ENCODE measurements around the gene KDM2A.

KDM2A gene

DNA sequence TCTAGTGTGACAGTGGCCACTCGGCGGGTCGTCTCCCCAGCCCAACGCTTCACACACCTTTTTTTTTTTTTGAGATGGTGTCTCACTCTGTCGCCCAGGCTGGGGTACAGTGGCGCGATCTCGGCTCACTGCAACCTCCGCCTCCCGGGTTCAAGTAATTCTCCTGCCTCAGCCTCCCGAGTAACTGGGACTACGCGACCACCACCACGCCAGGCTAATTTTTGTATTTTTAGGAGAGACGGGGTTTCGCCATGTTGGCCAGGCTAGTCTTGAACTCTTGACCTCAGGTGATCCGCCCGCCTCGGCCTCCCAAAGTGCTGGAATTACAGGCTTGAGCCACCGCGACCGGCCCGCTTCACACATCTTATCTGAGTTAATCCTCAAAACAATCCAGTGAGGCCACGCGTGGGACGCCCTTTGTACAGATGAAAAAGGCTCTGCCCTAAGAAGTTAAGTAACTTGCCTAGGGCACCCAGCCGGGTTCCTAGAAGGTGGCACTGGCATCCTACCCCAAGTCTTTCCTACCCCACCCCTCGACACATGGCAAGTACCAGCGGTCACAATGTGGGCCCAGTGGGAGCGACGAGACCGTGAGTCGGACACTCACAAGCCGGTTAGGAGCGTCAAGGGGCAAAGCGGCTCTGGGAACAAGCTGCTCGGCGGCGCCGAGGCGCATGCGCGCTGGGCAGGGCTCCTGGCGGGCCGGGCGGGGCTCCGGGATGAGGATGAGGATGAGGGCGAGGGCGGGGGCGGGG, 142.0 kb downstream of the KDM2A start:
- peak; percentile 70 for DNase-seq (ENCODE audit: low spot score)

DNA sequence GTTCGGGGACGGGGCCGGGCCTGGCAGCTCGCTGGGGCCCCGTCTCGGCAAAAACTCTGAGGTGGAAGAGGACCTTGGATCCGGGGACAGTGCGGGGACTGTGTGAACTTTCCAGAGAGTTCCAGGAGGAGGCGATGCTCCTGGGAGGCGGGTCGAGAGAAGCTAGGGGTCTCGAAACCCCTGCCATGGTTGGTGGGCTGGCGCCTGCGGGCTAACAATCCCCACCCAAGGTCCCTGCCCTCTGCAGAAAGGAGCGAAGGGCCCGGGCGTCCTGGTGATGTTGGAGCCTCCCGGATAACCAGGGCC, 142.5 kb downstream of the KDM2A start:
- DNase-seq (ENCODE audit: low spot score) = no peak

DNA sequence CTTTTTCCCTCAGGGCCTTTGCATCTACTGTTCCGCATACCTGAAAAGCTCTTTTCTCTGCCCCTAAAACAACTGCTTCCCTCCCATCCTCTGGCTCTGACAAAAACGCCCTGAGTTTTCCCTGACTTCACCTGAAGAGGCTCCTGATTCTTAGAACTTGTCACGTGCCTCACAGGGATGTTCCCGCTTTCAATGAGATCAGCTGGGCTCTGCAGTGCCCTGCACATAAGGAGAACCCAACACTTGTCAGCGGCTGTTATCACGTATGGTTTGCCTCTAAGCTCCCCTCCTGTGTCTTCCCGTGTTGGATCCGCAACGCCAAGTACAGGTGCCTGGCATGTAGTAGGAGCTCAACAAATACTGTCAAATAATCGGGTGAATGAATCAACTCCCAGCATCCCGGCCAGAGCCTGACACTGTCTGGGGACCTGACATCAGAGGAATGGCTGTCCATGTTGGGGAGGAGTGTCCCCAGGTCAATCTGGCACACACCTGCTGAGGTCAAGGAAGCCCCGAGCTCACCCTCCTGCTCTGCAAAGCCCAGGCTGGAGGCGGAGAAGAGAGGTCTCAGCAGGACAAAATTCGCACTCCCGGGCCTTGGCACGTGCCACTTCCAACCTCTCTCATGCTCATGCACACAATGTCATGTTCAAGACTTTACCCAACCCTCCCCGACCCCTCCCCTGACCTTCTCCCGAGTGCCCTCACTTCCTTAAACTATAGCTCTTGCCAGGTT, 143.1 kb downstream of the KDM2A start:
- DNase-seq (ENCODE audit: low spot score) = no peak

DNA sequence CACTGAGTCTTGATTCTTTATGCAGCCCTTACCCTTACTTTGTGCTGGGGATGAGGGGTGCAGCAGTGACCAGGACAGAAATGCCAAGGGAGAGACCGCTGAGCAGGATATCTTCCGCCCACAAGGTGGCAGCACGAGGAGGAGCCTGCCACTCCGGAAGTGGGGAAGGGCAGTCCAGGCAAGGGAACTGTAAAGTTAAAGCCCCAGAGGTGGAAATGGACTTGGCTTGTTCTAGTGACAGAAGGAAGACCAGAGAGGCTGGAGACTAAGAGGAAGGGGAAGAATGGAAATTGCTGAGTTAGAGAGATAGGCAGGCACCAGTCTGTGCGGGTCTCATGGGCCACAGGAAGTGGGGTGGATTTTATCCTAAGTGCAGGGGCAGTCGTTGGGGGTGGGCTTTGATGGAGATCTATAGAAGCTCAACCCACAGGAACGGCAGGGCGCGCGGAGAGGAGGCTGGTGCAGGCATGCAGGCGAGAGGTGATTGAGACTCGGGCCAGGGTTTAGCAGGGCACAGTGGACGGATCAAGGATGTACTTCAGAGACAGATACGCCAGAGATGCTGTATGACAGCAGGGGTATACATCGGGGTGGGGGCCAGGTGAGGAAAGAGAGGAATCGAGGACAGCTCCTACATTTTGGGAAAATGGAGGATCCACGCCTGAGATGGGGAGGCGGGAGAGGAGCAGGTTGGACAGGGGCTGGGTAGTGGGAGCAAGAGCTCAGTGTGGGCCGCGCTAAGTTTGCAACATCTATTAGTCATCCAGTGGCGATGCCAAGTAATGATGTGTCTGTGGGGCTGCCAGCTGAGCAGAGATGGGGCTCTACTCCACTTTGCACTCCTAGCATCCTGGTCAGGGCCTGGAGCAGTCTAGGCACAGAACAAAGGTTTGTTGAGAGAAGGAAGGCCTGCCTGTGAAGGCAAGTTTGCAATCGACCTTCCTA, 143.9 kb downstream of the KDM2A start:
- DNase-seq (ENCODE audit: low spot score) = peak; percentile 89

DNA sequence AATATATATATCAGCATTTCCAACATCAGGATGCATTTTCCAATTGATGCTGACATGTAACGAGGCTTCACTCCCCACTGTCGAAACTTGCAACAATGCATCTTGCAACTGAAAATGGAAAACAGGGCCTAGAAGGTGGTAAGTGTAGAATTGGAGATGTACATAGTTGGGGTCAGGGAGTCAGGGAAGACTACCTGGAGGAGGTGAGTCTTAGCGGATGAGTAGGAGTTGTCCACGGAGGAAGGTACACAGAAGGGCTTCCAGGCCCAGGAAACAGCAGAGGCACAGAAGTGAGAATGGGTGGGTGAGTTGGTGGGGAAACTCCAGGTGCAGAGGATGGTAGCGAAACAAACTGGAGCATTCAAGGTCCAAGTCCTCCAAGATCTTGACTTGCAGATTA, 145.2 kb downstream of the KDM2A start:
- no peak for DNase-seq (ENCODE audit: low spot score)

DNA sequence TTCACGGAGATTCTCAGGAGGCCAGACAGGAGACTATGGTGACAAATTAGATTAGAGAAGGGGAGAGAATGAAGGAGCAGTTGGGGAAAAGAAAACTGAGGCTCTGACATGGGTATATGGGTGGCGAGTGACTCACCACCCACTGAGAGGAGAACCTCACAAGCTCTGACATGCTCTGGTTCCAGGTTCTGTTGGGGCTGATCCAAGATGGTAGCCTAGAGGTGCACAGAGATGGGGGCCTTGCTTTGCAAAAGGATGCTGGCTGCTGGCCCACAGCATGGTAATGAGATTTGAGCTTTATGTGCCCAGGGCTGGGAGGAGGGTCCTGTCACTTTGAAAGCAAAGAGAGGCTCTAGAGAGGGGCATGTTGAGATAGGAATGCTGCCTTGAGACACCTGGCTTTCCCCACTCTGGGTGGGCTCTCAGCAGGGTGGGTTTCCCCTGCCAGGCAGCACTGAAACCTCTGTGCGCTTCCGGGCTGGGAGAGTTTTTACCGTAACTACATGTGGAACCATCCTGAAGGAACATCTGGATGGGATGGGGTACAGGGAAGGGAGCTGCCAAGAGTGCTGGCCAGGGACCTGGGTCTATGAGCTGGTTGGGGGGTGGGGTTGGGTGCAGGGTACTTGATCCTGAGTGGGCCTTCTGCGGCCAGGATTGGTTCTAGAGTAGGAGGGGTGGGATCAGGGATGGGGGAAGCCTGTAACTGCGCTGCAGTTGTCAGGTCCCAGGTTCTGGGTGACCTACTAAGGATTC, 146.0 kb downstream of the KDM2A start:
- DNase-seq (ENCODE audit: low spot score) = no peak

DNA sequence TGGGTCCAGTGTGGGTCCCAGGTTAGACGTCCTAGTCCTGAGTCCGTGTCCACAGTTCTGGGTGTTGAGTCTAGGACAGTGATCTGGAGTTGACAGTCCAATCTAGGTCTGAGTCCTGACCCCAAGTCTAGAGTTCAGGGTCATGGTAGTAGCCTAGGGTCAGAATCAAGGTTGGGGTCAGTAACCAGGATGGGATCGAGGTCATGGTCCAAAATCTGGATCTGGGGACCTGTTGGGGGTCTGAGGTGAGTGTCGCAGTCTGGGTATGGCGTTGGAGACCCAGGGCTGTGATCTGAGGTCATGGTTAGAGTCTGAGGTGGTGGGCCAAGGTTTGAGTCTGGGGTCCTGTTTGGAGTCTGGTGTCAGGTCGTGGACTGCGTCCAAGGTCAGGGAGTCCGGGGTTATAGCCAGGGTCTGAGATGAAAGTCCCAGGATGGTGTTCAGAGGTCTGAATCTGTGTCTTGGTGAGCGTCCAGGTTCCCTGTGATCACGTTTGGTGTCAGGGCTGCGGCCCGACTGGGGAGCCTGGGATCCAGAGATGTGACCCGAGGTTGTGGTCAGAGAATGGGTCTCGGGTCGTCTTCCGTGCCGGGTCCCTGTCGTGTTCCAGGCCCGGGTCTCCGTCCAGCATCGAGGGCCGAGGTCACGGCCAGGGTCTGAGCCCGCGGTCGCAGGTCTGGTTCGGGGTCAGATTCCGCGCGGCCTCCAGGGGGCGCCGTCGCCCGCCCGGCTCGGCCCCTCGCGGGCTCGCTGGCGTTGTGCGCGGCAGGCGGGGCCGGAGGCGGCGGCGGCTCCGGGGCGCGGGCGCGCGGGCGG, 146.8 kb downstream of the KDM2A start:
- no peak for DNase-seq (ENCODE audit: low spot score)

DNA sequence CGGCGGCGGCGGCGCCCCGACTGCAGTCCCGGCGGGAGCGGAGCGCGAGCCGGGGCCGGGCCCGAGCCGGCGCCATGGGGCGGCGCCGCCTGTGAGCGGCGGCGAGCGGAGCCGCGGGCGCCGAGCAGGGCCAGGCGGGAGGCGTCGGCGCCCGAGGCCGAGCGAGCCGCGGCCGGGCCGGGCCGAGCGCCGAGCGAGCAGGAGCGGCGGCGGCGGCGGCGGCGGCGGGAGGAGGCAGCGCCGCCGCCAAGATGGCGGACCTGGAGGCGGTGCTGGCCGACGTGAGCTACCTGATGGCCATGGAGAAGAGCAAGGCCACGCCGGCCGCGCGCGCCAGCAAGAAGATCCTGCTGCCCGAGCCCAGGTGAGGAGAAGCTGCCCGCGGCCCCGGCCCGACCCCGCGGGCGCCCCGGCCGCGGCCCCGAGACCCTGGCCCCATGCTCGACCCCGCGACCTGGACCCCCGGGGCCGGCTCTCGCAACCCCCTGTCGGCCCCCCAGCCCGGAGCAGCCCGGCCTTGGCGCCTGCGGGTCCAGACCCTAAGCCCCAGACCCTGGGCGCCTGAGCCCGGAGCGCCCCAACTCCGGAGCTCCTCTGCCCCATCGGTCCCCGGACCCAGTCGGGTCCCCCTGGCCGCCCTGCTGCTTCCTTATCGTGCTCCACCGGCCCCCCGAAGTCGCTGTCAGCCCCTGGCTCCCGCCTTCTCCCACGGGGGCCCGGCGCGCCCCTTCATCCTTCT, 147.6 kb downstream of the KDM2A start, which contains the start of gene GRK2:
Gene GRK2 (plus strand): TSS at position 25 of the 739 bp plus-strand sequence. CDS start 227 bp downstream, at position 252.
- no peak for DNase-seq (ENCODE audit: low spot score)

DNA sequence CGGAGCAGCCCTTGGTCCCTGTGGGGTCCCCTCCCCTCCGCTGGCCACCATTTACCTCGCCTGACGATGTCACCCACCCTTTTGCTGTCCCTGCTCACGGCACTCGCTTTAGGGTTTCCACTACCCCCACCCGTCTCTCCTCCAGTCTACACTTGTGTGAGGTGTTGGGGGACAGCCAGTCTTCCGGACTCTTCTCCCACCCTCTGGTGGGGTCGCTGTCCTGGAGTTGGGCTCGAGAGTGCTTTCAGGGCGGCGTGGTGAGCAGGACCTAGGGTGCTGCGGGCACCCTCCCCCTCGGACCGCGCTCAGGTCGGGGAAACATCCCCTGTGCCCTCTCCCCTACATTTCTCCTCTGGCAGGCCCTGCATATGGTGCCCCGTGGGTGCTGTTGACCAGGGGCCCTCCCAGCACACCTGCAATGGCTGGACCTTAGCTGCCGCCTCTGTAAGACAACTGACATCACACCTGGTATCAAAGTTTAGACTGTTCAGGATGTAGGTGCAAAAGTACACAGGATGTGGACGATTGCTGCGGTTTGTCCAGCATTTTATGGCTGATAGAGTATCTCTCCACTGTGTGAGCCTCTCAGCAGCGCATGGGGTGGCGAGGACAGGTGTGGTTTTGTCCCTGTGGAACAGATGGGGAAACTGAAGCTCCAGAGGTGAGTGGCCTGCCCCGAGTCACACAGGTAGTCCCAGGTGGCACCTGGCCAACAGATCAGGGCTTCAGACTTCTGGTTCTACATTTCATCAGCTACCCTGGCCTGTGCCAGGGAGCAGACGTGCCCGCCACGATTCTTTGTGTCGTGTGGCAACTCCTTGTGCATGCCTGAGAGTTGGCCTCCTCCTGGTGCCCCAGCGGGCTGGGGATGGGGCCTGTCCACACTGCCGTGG, 148.4 kb downstream of the KDM2A start:
- DNase-seq (ENCODE audit: low spot score) = no peak

DNA sequence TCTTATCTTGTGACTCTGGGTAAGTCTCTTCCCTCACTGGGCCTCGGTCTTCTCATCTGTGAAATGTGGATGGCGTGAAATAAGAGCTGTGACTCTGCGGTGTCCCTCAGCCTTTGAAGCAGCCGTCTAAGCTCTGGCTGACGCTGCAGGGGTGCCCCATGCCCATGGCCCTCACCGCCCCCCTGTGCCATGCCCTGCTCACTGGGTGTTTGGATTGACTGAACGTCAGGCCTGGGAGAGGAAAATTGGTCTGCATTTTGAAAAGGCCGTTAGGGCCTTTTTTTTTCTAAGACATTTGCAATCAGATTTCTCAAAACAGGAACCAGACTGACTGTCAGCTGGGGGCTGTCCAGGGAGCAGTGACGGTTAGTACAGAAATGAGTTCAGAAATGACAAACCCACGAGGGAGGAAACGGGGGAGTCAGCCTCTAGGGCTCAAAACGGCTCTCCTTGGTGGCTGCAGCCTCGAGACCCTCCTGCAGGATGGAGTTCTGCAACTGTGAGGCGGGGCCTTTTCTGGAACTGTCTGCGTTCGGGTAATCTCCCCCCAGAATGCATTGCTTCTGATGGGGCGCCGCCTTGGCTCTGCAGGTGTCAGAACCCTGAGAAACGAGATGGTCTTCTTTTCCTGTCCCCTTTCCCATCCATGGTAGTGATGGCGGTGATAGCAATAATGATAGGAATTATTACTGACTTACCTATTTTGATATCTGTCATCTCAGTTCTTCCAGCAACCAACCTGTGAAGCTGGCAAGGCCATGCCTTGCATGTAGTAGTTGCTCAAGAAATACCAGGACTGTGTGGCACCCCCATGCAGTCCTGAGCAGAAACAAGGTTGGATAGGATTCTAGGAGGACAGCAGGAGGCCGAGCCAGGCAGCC, 149.3 kb downstream of the KDM2A start:
- no peak for DNase-seq (ENCODE audit: low spot score)

DNA sequence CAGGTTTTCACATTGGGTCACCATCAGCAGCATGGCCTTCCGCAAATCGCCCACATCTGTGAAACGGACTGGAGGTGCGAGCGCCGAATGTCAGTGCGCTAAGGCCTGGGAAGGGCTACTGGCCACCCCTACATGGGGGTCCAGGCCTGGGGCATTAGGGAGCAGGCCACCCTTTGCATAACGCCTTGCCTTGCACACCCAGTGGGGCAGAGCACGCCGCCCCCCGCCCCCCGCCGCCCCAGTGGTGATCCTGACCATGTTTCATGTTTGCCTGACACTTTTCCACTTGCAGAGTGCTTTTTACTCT, 149.9 kb downstream of the KDM2A start:
- no peak for DNase-seq (ENCODE audit: low spot score)

DNA sequence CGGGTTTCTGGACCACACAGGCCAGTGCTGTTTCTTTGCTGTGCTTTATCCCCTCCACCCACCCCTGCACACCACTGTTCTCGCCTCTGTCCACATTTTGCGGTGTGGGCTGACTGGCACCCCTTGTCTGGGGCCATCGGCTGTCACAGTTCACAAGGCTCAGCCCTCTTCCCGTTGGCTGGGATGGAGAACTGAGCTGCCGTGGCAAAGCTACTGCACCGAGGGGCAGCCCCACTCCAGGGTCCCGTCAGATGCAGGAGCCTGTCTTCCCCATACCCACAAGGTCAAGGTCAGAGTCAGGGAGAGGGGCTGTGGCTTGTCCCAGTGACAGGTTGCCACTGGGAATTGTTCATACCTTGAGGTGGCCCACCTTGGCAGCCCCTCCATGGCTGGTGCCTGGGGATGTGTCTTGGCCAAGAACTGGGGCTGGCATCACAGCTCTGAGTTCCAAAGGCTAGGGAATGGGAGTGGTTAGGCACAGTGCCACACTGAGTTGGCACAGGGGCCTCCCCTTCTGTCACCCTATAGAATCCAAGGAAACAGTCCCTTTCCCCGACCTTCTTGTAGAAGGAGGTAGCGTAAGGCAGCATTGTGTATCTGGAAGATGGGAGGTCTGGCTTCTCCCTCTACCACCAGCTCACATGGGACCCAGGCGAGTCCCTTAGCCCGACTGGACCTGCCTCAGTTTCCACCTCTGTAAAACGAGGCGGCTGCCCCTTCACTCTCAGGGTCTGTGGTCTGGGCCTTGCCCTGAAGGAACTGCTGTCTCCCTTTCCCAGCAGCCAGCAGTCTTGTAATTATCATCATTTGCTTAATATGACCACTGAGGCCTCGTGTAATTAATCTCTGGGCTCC, 150.6 kb downstream of the KDM2A start:
- no peak for DNase-seq (ENCODE audit: low spot score)

DNA sequence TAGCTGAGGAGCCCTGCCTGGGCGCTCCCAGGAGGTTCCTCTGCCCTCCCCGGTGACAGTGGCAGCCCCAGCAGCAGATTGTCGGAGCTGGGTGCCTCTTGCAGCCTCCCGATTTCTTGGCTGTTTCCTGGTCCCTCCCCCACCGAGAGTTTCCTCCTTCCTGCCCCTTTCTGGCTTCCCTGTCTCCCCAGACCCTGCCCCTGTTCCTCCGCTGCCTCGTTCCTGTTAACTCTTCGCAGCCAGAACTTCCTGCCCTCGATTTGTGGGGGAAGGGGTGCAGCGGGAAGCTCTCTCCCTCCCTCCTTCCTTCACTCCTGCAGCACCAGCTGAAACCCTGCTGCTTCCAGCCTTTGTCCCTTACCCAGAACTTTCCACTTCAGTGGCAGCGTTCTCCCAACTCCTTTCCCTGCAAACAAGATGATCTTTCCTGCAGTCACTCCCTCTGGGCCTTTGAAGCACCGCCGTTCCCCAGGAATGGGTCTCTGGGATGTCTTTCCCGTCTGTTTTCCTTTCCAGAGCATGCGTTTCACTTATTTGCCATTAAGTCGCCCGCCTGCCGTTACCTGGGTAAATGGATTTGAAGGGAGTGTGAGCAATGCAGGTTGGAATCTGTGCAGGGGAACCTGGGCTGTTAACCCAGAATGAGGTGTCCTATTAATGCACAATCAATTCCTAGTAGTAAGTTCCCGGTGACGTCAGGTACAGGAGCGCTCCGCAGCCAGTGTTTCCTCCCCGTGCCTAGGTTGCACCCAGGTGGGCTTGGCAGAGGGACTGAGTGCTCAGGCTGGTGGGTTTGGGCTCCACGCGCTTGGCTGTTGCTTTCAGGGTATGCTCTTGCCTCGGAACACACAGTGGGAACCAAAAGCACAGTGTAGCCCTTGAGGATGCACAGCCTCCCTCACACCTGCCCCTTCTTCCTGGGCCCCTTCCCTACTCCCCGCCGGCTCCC, 151.5 kb downstream of the KDM2A start:
- DNase-seq (ENCODE audit: low spot score) = peak; percentile 66

DNA sequence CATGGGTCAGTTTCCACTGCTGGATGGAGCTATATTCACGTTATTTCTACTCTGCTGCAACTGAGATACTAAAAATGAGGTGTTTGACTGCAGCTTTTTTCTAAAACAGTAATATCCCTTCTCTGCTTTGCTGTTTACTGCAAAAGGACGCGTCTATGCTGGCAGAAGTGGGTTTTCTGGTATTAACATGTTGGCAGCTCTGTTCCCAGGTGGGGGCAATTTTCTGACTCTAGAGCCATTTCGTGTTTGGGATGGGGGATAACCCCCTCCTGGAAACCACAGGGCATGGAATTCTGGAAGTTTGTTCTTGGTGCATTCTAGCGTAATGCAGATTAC, 152.1 kb downstream of the KDM2A start:
- DNase-seq (ENCODE audit: low spot score) = no peak

DNA sequence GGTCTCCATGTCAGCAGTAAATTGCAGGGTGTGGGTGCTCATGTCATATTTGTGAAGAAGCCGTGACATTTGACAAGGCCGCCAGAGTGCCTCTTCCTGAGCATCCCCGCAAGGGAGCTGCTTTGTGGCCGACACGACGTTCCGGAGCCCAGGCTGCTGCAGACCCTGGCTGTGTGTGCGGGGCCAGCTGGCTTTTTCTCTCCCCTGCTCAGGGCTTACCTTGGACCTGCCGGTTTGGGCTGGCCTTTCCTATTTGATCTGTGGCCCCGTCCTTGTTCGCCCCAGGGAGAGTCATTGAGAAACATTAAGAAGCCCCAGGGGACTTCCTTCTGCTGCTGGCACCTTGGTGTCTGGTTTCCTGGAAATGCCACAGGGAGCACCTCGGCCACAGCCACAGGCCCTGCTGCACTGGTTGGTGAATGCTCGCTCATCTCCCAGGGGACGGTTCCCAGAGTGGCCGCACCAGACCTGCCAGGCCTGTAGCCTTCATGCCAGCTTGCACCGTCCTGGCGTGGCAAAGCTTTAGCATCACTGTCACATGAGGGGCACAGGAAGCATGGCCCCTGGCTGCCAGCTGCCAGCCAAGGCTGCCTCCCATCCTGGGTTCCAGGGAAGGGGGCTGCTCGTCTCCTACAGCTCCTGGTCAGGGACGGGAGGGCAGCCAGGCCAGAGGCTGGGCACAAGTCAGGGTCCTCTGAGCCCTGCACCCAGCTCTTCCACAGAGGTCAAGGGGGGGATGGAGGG, 152.7 kb downstream of the KDM2A start:
- DNase-seq (ENCODE audit: low spot score) = no peak

Data from Ammon's horn (tissue), 1 donor.